ENCODE measurements around the gene RNF223. TPM values are rescaled to one million over a fixed set of nuclear protein-coding genes. Genes with fewer than 3 reads are reported as not detected.
A peak's percentile ranks its signal among the peaks of the same experiment; 100 is the strongest.
"Not testable (repeated sequence)": the region's sequence is repeated elsewhere in the genome, so short reads cannot be mapped to it uniquely, and the experiment has no call there.

RNF223 gene
- total and polyA plus RNA-seq, 2 donors: 0.05 to 0.37 TPM

- no peaks in the 10 kb centered on the region for H3K36me3 ChIP-seq (ENCODE audit: control insufficient read depth in 2 of 2, insufficient read depth in 2 of 2, low read length in 1 of 2)
- no peak overlapping the region for H3K27ac ChIP-seq (ENCODE audit: low read depth in 1 of 2, low read length in 1 of 2)
- H3K27me3 ChIP-seq (ENCODE audit: control insufficient read depth in 2 of 2, insufficient read depth in 1 of 2, low read length in 1 of 2): peaks cover 48 to 70% of the 10 kb centered on the region in 2 donors
- H3K4me3 ChIP-seq (ENCODE audit: low read length in 2 of 2): peak overlapping the region in 1 of 2 donors; percentile 57
- H3K9me3 ChIP-seq (ENCODE audit: control insufficient read depth in 2 of 2, insufficient read depth in 1 of 2, low read length in 1 of 2): peaks cover 0 to 6% of the 10 kb centered on the region in 2 donors
- H3K4me1 ChIP-seq (ENCODE audit: control insufficient read depth in 2 of 2, insufficient read depth in 2 of 2, low read length in 2 of 2): peaks cover 7 to 10% of the 10 kb centered on the region in 2 donors
- 1% methylated on average over 73 of the region's 73 CpGs for WGBS
- peak; percentile 58 to 94 (median 86) for DNase-seq (ENCODE audit: low read depth in 6 of 9, low spot score in 9 of 9)
Observed at GRCh38 chr1:1033009-1033587, 41.0 kb downstream of the RNF223 start.

GRCh38 chr1:1032424-1032823 lies 41.7 kb downstream of the RNF223 start:
- H3K4me3 ChIP-seq (ENCODE audit: low read length in 2 of 2): peak overlapping the region in 1 of 2 donors; percentile 57
- peaks cover 45 to 65% of the 10 kb centered on the region in 2 donors for H3K27me3 ChIP-seq (ENCODE audit: control insufficient read depth in 2 of 2, insufficient read depth in 1 of 2, low read length in 1 of 2)
- H3K27ac ChIP-seq (ENCODE audit: low read depth in 1 of 2, low read length in 1 of 2): no peak overlapping the region
- no peaks in the 10 kb centered on the region for H3K36me3 ChIP-seq (ENCODE audit: control insufficient read depth in 2 of 2, insufficient read depth in 2 of 2, low read length in 1 of 2)
- H3K4me1 ChIP-seq (ENCODE audit: control insufficient read depth in 2 of 2, insufficient read depth in 2 of 2, low read length in 2 of 2): peaks cover 7 to 10% of the 10 kb centered on the region in 2 donors
- DNase-seq (ENCODE audit: low read depth in 6 of 9, low spot score in 9 of 9): no peak
- H3K9me3 ChIP-seq (ENCODE audit: control insufficient read depth in 2 of 2, insufficient read depth in 1 of 2, low read length in 1 of 2): peaks cover 0 to 6% of the 10 kb centered on the region in 2 donors
- 33% methylated on average over 16 of the region's 16 CpGs for WGBS

- no peak overlapping the region for H3K4me3 ChIP-seq (ENCODE audit: low read length in 2 of 2)
- no peak for DNase-seq (ENCODE audit: low read depth in 6 of 9, low spot score in 9 of 9)
- H3K36me3 ChIP-seq (ENCODE audit: control insufficient read depth in 2 of 2, insufficient read depth in 2 of 2, low read length in 1 of 2): no peaks in the 10 kb centered on the region
- peaks cover 0 to 3% of the 10 kb centered on the region in 2 donors for H3K9me3 ChIP-seq (ENCODE audit: control insufficient read depth in 2 of 2, insufficient read depth in 1 of 2, low read length in 1 of 2)
- H3K27ac ChIP-seq (ENCODE audit: low read depth in 1 of 2, low read length in 1 of 2): no peak overlapping the region
- peaks cover 7 to 10% of the 10 kb centered on the region in 2 donors for H3K4me1 ChIP-seq (ENCODE audit: control insufficient read depth in 2 of 2, insufficient read depth in 2 of 2, low read length in 2 of 2)
- WGBS: 95% methylated on average over 11 of the region's 11 CpGs
- peaks cover 41 to 60% of the 10 kb centered on the region in 2 donors for H3K27me3 ChIP-seq (ENCODE audit: control insufficient read depth in 2 of 2, insufficient read depth in 1 of 2, low read length in 1 of 2)
Observed at GRCh38 chr1:1031659-1032235, 42.4 kb downstream of the RNF223 start.

GRCh38 chr1:1030867-1031658 lies 43.0 kb downstream of the RNF223 start:
- peaks cover 37 to 59% of the 10 kb centered on the region in 2 donors for H3K27me3 ChIP-seq (ENCODE audit: control insufficient read depth in 2 of 2, insufficient read depth in 1 of 2, low read length in 1 of 2)
- WGBS: 89% methylated on average over 7 of the region's 7 CpGs
- DNase-seq (ENCODE audit: low read depth in 6 of 9, low spot score in 9 of 9); H3K9me3 ChIP-seq (ENCODE audit: control insufficient read depth in 2 of 2, insufficient read depth in 1 of 2, low read length in 1 of 2); H3K27ac ChIP-seq (ENCODE audit: low read depth in 1 of 2, low read length in 1 of 2); H3K4me3 ChIP-seq (ENCODE audit: low read length in 2 of 2); H3K36me3 ChIP-seq (ENCODE audit: control insufficient read depth in 2 of 2, insufficient read depth in 2 of 2, low read length in 1 of 2): not testable (repeated sequence)
- peaks cover 7 to 10% of the 10 kb centered on the region in 2 donors for H3K4me1 ChIP-seq (ENCODE audit: control insufficient read depth in 2 of 2, insufficient read depth in 2 of 2, low read length in 2 of 2)

GRCh38 chr1:1027791-1028190 lies 46.3 kb downstream of the RNF223 start:
- H3K4me3 ChIP-seq (ENCODE audit: low read length in 2 of 2): no peak overlapping the region
- 90% methylated on average over 17 of the region's 17 CpGs for WGBS
- H3K27ac ChIP-seq (ENCODE audit: low read depth in 1 of 2, low read length in 1 of 2): no peak overlapping the region
- DNase-seq (ENCODE audit: low read depth in 6 of 9, low spot score in 9 of 9): no peak
- H3K9me3 ChIP-seq (ENCODE audit: control insufficient read depth in 2 of 2, insufficient read depth in 1 of 2, low read length in 1 of 2): peaks cover 0 to 1% of the 10 kb centered on the region in 2 donors
- peaks cover 0 to 11% of the 10 kb centered on the region in 2 donors for H3K4me1 ChIP-seq (ENCODE audit: control insufficient read depth in 2 of 2, insufficient read depth in 2 of 2, low read length in 2 of 2)
- H3K27me3 ChIP-seq (ENCODE audit: control insufficient read depth in 2 of 2, insufficient read depth in 1 of 2, low read length in 1 of 2): peaks cover 13 to 51% of the 10 kb centered on the region in 2 donors
- no peaks in the 10 kb centered on the region for H3K36me3 ChIP-seq (ENCODE audit: control insufficient read depth in 2 of 2, insufficient read depth in 2 of 2, low read length in 1 of 2)

GRCh38 chr1:1026599-1027413 lies 47.3 kb downstream of the RNF223 start:
- no peak overlapping the region for H3K4me3 ChIP-seq (ENCODE audit: low read length in 2 of 2)
- 64% methylated on average over 21 of the region's 21 CpGs for WGBS
- peaks cover 0 to 10% of the 10 kb centered on the region in 2 donors for H3K4me1 ChIP-seq (ENCODE audit: control insufficient read depth in 2 of 2, insufficient read depth in 2 of 2, low read length in 2 of 2)
- DNase-seq (ENCODE audit: low read depth in 6 of 9, low spot score in 9 of 9): no peak
- H3K27me3 ChIP-seq (ENCODE audit: control insufficient read depth in 2 of 2, insufficient read depth in 1 of 2, low read length in 1 of 2): peaks cover 11 to 51% of the 10 kb centered on the region in 2 donors
- no peaks in the 10 kb centered on the region for H3K36me3 ChIP-seq (ENCODE audit: control insufficient read depth in 2 of 2, insufficient read depth in 2 of 2, low read length in 1 of 2)
- peaks cover 1% of the 10 kb centered on the region in 2 donors for H3K9me3 ChIP-seq (ENCODE audit: control insufficient read depth in 2 of 2, insufficient read depth in 1 of 2, low read length in 1 of 2)
- no peak overlapping the region for H3K27ac ChIP-seq (ENCODE audit: low read depth in 1 of 2, low read length in 1 of 2)

- no peak for DNase-seq (ENCODE audit: low read depth in 6 of 9, low spot score in 9 of 9)
Observed at GRCh38 chr1:1025730-1026129, 48.4 kb downstream of the RNF223 start.

GRCh38 chr1:1024771-1025699 lies 49.1 kb downstream of the RNF223 start:
- peaks cover 6 to 18% of the 10 kb centered on the region in 2 donors for H3K4me1 ChIP-seq (ENCODE audit: control insufficient read depth in 2 of 2, insufficient read depth in 2 of 2, low read length in 2 of 2)
- 92% methylated on average over 31 of the region's 31 CpGs for WGBS
- peaks cover 1 to 3% of the 10 kb centered on the region in 2 donors for H3K9me3 ChIP-seq (ENCODE audit: control insufficient read depth in 2 of 2, insufficient read depth in 1 of 2, low read length in 1 of 2)
- peak overlapping the region; percentile 32 to 68 for H3K27ac ChIP-seq (ENCODE audit: low read depth in 1 of 2, low read length in 1 of 2)
- no peaks in the 10 kb centered on the region for H3K36me3 ChIP-seq (ENCODE audit: control insufficient read depth in 2 of 2, insufficient read depth in 2 of 2, low read length in 1 of 2)
- DNase-seq (ENCODE audit: low read depth in 6 of 9, low spot score in 9 of 9): no peak
- peaks cover 27 to 59% of the 10 kb centered on the region in 2 donors for H3K27me3 ChIP-seq (ENCODE audit: control insufficient read depth in 2 of 2, insufficient read depth in 1 of 2, low read length in 1 of 2)
- no peak overlapping the region for H3K4me3 ChIP-seq (ENCODE audit: low read length in 2 of 2)

More at GRCh38 chr1:1025730-1026129, 48.4 kb downstream of the RNF223 start:
- Histone ChIP-seq H3K4me1 (ENCODE audit: control insufficient read depth in 2 of 2, insufficient read depth in 2 of 2, low read length in 2 of 2) (peaks cover 2 to 18% of the 10 kb centered on the region in 2 donors), H3K36me3 (ENCODE audit: control insufficient read depth in 2 of 2, insufficient read depth in 2 of 2, low read length in 1 of 2) (no peaks in the 10 kb centered on the region), H3K9me3 (ENCODE audit: control insufficient read depth in 2 of 2, insufficient read depth in 1 of 2, low read length in 1 of 2) (peaks cover 1 to 3% of the 10 kb centered on the region in 2 donors), H3K27me3 (ENCODE audit: control insufficient read depth in 2 of 2, insufficient read depth in 1 of 2, low read length in 1 of 2) (peaks cover 20 to 52% of the 10 kb centered on the region in 2 donors), H3K27ac (ENCODE audit: low read depth in 1 of 2, low read length in 1 of 2) (no peak overlapping the region), H3K4me3 (ENCODE audit: low read length in 2 of 2) (no peak overlapping the region)
- WGBS: 91% methylated on average over 10 of the region's 10 CpGs
